SKM-1 (cell line): Measurements from ENCODE around the gene NAA20.

Source experiments
- DNase-seq: peaks from one replicate; lab custom pipeline; 2025; ENCODE audit not compliant: unreplicated experiment; lab: John Stamatoyannopoulos, UW

The NAA20 gene

GRCh38 chr20:20017844-20018185 lies 653 bp downstream of the NAA20 start:
- DNase-seq = no peak

GRCh38 chr20:20018366-20018765 lies 1.2 kb downstream of the NAA20 start:
- DNase-seq = no peak

GRCh38 chr20:20019123-20019522 lies 2.0 kb downstream of the NAA20 start:
- DNase-seq = no peak

- no peak for DNase-seq
These were observed 3.7 kb downstream of the NAA20 start for GRCh38 chr20:20020908-20021307.

- no peak for DNase-seq
These were observed 4.7 kb downstream of the NAA20 start for GRCh38 chr20:20021835-20022234.

- no peak for DNase-seq
These were observed 5.3 kb downstream of the NAA20 start for GRCh38 chr20:20022498-20022897.

GRCh38 chr20:20023395-20023794 lies 6.2 kb downstream of the NAA20 start:
- DNase-seq = no peak

GRCh38 chr20:20024942-20025341 lies 7.8 kb downstream of the NAA20 start:
- no peak for DNase-seq

- no peak for DNase-seq
These were observed 10.1 kb downstream of the NAA20 start for GRCh38 chr20:20027284-20027683.

GRCh38 chr20:20031790-20032189 lies 14.6 kb downstream of the NAA20 start:
- DNase-seq = no peak

- no peak for DNase-seq
These were observed 17.3 kb downstream of the NAA20 start for GRCh38 chr20:20034486-20034885.

GRCh38 chr20:20036756-20037155 lies 19.6 kb downstream of the NAA20 start:
- no peak for DNase-seq

GRCh38 chr20:20037960-20038359 lies 20.8 kb downstream of the NAA20 start:
- DNase-seq = no peak

GRCh38 chr20:20038586-20038985 lies 21.4 kb downstream of the NAA20 start:
- DNase-seq = no peak

GRCh38 chr20:20039752-20040387 lies 22.7 kb downstream of the NAA20 start:
- no peak for DNase-seq

- no peak for DNase-seq
These were observed 34.6 kb downstream of the NAA20 start for GRCh38 chr20:20051767-20052073.

- peak; percentile 88 for DNase-seq
These were observed 35.2 kb downstream of the NAA20 start, which contains the start of the genes CFAP61 and CRNKL1 for GRCh38 chr20:20052074-20052970. CFAP61 (plus strand) TSS chr20:20052532; CDS start chr20:20056654, 4,122 bp downstream. CRNKL1 (minus strand) TSS chr20:20052466; CDS start chr20:20052342, 124 bp downstream.

GRCh38 chr20:20060234-20060998 lies 43.3 kb downstream of the NAA20 start:
- DNase-seq = no peak

- no peak for DNase-seq
These were observed 47.0 kb downstream of the NAA20 start for GRCh38 chr20:20063941-20064702.

GRCh38 chr20:20065361-20065760 lies 48.2 kb downstream of the NAA20 start:
- no peak for DNase-seq
